ENCODE data around the gene ZFTA.
"Not testable (repeated sequence)": the region's sequence is repeated elsewhere in the genome, so short reads cannot be mapped to it uniquely, and the experiment has no call there.

ZFTA gene

DNA sequence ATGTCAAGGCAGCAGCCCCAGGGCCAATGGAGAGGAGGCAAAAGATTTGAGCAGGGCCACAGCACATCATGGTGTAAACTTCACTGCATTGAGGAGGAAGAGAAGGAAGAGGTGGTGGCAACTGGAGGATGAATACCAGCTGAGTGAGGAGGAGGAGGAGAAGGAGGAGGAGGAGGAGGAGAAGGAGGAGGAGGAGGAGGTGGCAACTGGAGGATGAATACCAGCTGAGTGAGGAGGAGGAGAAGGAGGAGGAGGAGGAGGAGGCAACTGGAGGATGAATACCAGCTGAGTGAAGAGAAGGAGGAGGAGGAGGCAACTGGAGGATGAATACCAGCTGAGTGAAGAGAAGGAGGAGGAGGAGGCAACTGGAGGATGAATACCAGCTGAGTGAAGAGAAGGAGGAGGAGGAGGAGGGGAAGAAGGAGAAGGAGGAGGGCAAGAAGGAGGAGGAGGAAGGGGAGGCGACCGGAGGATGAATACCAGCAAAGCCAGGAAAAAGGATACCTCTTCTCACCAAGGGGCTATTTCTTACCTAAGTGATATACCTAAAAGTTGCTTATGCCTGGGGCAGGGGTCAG is 3.3 kb upstream of the ZFTA start:
- not testable (repeated sequence) for DNase-seq

DNA sequence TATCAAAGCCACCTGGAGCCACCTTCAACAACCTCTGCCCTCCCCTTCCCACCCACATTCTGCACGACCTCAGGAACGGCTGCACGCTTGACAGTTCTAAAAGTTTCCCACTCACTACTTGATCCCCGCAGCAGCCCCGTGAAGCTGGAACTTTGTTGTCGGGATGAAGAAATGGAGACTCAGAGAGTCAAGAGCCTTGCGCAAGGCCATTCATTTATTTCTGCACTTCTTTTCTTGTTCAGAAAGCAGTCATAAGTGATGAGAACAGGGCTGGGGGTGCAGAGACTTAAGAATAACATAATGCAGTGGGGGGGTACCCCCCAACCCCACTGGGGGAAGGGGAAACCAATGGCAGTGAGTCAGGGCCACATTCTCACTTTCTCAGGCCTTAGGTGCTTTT is 2.2 kb upstream of the ZFTA start:
- no peak for DNase-seq

DNA sequence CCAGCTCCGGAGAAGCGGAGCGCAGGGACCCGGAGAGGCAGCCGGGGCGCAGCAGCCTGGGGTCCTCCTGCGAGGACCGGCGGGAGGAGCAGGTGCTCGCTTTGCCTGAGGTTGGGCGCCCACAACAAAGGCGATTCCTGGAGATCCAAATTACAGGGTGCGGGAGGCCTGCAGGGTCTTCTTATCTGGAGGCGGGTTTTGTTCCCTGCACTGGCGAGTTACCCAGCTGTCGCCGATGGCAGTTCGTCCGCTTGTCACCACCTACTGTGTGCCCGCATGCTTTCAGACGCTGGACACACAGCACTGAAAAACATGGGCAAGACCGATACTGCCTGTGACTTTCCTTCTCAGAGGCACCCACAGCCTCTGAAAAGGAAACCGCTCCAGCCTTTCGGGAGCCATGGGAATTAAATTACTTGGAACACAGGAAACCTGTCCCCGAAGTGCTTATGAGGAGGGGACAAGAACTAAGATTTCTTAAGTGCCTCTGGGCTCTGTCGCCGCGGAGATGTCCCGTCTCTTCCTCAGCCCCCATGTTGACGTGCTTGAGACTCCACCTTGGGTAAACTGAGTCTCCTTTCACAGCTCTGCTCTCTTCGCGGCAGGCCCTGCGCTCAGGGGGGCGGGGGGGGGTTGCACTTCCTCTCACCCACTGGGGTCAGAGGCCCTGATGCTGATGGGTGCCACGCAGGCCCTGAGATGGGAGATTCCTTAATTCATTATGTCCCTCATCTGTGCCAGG is 1.3 kb upstream of the ZFTA start:
- DNase-seq = peak; percentile 31

DNA sequence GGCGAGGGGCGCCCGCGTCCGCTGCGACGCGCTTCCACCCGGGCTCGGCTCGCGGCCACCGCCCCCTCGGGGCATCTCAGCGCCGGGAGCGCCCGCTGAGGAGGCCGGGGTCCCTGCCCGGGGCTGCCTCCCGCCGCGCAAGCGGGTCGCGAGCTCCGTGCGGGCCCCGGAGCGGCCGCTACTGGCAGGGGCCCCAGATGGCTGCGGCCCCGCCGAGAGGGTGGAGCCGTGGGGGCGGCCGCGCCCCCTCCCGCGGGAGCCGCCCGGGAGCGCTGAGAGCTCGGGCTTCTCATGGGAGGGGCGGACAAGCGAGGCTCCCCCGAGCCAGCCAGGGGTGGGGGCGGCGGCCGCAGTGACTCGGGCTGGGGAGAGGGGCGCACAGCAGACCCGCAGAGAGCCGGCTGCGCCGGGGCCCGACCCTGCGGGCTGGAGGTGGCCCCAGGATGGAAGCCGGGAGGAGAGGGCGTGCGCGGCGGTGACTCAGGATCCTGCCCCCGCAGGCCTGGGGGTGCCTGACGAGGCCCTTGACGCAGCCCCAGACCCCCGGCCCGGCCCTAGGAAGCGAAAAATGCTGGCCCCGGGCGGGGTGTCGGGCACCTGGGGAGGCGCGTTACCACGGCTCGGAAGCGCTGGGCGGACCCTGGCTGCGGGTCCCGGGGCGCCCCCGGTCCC is 603 bp upstream of the ZFTA start:
- peak; percentile 47 for DNase-seq

DNA sequence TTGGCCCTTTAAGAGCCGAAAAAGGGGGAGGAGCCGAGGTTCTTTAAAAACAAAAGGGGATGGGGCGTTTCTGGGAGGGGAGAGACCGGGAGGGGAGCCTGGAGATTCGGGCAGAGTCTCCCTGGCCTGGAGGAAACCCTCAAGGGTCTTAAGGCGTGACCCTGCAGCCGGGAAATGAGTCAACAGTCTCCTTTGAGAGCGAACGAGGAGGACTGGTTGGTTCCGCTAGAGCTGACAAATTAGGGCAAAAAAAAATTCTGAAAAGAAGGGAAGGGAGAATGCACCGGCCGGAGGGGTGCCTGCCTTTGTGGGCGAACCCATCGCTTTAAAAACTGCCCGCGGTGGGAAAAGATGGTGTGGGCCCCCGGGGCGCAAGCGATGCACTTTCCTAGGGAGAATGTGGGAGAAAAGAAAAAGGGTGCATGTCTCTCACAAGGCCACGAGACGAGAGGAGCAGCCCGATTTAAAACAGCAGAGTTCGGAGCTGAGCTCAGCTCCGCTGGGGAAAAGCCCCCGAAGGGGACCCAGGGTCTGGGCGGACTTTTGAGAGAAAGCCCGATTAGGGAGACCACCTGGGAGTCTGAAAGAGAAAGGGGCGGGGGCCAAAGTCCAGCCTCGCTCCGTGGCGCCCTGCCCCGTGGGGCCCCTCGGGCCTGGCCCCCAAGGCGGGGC is 874 bp downstream of the ZFTA start:
- peak; percentile 80 for DNase-seq

DNA sequence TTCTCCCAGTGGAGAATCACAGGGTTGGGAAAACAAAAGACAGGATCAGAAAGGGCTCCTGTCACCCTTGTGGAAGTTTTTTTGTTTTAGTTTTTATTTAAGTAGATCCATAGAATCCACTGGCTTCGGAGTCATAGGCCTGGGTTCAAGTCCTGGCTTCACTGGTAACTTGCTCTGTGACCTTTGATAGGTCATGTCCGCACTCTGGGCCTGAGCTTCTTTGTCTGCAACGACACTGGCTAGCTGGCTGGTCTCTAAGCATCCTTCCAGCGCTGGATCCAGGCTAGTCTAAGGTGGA is 1.4 kb downstream of the ZFTA start:
- no peak for DNase-seq

DNA sequence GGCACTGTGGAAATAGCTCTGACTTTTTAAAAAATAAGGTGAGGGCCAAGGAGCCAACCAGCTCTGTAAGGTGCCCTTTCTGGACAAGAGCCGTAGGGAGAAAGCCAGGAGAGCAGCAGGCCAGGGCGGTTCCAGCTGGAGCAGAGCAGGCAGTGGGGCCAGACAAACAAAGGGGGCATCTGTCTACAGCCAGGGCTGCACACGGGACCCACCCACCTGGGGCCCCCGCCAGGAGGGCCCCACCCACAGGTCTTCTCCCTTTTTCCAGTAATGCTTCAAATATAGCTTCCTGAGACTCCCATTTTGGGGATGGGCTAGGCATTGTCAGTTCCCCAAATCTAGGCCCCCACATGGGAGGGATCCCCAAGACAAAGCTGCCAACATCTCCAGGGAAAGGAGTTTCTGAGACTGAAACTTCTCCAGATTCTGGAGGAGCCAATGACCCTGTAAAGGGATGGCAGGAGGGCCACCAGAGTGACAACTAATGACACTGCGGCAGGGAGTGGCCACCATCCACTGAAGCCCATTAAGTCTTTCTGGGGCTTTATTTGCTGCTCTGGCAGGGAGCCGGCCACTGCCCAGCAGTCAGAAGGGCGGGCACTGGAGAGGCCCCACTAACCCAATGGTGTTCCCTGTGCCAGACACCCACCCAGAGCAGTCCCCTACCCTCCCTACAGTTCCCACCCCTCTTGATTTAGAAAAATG is 1.9 kb downstream of the ZFTA start:
- no peak for DNase-seq

DNA sequence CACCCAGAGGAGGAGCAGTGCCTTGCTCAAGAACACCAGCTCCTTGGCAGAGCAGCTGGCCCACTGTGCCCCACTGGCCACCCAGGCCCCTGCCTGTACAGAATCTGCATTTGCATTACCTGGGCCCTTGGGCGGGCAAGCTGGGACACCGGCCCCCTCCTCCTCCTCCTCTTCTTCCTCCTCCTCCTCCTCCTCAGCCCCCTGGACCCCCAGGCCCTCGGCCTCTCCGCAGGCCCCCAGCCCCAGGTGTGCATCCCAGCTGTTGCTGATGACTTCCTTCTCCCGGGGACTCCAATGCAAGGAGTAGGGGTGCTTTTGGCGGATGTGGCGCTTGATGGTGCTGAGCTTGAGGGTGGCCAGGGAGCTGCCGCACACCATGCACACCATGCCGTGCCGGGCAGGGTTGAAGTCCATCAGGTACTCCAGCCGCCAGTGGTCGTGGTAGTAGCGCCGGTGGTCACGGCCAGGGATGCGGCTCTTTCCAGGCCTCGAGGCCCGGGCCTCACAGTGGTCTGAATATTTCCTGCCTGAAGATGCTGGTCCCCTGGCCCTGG is 2.8 kb downstream of the ZFTA start:
- DNase-seq = no peak

DNA sequence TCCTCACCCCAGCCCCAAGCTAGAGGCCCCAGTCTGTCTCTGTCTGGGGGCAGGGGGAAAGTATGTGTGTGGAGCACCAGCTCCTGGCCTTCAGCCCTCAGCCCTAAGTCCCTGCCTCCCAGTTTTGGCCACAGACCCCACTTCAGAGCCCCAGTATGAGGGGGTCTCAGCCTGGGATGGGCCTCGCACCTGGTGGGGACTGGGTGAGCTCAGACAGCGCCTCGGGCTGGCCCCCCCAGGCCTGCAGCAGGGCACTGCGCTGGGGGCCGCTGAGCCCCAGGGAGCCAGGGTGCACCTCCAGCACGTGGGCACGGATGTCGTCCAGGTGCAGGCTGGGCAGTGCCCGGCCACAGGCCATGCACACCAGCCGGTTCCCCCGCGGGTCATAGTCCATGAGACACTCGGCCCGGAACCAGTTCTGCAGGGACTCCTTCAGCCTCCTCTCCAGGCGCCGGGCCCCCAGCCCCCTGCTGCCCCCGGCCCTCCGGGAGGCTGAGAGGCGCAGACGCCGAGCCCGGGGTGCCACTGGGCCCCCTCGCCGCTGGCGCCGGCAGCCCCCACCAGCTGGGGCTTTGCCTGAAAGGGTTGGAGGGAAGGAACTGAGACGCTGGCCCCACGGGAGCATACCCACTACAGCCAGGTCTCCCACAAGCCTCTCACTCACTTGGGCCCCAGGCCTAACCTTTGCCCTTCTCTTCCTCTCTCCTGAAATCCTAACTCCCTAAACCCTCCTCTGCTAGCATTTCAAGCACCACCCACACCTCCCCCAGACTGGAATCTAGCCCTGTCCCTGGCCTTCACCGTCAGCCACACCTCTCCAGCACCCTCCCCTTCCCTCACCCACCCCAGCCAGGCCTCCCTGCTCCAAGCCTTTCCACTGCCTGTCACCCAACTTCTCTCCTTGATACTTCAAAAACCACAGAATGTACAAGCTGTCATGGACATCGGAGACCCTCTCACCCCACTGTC is 3.6 kb downstream of the ZFTA start:
- DNase-seq = no peak

DNA sequence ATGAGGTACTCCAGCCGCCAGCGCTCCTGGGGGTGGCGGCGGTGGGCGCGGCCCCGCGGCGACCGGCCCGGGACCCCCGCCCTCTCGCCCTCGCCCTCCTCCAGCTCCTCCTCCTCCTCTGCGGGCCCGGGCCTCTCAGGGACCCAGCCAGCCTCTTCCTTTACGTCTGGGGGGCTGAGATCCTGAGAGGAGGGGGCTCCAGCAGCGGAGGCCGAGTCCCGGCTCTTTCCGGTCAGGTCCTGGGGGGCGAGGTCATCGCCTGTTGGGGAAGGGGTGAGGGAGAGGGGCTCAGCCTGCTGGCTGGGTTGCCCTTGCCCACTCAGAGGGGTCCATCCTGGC is 4.3 kb downstream of the ZFTA start:
- no peak for DNase-seq

DNA sequence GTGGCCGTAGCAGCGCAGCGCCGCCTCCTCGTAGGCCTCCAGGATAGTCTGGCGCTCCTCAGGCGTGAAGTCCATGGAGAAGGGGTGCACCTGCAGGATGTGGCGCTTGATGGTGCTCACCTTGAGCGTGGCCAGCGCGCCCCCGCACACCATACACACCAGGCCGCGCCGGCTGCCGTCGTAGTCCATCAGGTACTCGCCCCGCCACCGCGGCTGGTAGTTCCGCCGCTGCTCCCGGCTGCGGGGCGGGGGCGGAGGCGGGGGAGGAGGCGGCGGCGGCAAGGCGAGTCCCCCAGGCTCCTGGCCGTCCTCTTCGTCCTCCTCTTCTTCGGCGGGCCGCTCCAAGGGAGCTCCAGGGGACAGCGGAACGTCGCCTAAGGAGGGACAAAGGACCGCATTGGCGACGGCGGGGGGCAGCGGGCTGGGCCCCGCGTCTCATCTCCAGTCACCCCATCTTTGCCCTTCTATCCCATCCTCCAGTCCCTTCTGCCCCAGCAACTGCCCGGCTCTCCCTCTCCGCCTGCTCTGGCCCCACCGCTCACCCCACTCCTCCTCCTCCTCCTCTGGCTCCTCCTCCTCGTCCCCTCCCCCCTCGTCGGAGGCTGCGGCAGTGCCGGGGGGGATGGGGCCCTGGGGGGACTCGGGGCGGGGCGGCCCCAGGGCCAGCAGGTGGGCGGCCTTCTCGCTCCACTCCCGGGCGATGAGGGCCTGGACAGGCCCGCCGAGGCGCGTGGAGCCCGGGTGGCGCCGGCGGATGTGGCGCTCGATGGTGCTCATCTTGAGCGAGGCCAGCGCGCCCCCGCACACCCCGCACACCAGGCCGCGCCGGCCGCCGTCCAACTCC is 4.9 kb downstream of the ZFTA start:
- no peak for DNase-seq

DNA sequence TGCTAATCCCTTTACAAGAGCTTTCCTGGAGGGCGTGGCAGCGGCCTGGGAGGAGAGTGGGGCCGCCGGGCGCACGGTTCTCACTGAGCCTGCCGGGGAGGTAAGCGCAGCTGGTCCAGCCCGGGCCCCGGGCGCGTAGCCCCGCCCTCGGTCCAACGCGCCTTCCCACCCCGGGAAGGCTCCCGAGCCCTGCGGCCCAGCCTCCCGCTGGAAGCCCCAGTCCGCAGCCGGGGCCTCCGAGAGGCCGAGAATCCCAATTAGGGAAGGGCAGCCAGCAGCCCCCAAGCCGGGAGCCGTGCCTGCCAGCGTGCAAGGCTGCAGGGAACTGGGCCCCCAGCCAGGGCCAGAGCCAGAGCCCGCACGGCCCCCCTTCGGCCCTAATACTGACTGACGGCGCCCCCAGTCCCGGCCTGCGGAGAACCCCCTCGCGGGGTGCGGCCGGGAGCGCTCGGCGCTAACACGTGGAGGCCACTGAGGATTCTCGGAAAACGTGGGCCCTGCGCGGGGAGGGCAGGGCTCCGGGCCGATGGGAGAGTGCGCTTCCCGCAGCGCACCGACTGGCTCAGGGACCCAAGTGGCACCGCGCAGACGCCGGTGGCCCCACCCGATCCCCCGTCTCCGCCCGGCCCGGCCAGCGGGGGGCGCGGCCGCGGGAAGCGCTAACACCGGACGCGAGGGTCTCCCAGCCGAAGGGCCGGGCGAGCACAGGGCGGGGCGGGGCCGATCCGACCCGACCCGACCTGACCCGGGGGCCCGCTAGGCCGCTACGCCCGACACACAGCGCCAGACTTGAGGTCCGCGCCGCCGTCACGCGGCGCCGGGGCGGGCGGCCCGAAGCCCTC is 5.7 kb downstream of the ZFTA start:
- DNase-seq = no peak

DNA sequence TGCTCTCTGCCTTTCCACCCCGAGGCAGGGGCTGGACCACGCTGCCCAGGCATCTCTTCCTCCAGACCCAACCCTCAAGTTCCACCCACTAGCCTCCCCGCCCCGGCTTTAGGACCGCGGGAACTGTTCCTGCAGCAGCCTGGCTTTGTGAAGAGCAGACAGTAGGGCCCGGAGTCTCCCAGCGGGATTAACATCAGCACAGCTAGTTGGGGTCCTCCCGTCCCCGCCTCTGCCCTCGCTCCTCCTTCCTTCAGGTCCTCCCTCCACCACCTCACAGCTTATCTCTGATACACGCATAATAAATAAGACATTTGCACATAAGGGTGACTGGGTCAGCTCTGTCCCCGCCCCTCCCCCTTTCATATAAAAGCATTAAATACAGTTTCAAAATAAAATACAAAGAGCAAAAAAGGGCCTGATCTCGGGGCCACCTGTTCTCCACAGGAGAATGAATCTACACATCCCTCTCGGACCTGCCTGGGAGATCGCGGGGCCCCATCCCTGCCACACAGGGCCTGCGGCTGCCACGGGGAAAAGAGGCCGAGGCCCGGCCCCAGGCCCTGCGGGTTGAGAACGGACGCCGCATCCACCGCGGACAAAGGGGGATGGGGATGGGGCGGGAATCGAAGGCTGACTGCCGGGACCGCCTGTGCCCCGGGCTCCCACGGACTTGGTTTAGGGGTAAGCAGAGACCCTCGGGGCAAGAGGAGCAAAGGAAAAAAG is 6.5 kb downstream of the ZFTA start:
- DNase-seq = no peak

DNA sequence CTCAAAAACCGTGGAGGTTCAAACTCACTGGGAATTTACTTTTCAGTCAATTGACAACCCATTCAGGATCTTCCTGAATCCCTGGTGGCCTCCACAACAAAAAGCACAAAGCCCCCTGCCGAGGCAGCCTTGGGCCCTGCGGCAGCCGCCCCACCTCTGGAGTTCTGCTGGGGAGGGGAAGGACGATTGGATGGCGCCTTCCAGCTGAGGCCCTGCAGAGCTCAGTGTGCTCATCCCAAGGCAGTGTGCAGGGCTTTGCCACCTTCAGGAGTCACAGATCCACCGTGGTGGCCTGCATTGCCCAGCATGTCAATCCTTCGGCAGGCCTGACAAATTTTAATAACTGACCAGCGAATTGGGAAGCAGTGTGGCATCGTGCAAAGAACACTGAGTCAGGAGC is 7.4 kb downstream of the ZFTA start:
- DNase-seq = no peak

DNA sequence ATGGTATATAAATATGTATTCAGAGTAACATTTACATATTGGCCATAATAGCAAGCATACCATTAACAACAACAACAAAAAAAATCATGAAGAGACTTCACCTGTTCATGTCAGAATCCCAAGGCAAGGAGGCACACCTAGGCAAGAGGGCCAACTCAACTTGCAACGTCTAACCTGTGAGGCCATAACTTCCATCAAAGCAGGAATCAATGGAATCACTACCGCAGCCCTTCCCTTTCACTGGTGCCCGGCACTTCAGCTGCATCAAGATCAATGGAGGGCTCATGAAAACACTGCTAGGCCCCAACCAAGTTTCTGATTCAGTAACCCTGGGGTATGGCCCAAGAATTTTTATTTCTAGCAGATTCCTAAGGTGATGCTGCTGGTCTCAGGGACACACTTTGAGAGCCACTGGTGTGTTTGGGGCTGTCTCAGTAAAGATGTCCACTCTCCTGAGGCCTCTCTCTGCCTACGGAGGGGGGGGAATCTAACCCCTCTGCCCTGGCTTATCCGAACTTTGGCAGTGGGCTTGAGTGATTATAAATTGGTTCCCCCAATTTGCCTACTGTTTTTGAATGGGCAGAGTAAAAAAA is 8.0 kb downstream of the ZFTA start:
- DNase-seq = no peak

DNA sequence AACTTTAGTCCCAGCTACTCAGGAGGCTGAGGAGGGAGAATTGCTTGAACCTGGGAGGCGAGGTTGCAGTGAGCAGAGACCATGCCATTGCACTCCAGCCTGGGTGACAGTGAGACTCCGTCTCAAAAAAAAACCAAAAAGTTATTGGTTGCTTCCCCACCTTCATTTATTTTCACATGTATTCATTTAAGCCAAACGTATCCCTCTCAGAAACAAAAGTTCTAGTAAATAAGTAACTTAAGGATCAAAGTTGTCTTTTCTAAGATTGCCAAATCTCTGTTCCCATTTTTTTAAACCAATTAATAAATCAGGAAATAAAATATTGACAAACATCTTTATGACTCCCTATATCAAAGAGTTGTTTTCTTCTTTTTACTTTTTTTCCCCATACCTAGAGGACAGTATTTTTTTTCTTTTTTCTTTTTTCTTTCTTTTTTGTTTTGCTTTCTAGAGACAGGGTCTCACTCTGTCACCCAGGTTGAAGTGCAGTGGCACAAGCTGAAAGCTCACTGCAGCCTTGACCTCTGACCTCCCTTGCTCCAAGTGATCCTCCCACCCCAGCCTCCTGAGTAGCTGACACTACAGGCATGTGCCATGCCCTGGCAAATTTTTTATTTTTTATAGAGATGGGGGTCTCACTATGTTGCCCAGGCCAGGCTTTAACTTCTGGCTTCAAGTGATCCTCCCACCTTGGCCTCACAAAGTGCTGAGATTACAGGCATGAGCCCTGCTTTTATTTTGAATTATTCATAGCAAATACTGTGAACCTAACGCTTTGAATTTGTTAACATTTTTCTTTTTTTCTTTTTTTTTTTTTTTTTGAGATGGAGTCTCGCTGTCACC is 11.4 kb downstream of the ZFTA start:
- no peak for DNase-seq

DNA sequence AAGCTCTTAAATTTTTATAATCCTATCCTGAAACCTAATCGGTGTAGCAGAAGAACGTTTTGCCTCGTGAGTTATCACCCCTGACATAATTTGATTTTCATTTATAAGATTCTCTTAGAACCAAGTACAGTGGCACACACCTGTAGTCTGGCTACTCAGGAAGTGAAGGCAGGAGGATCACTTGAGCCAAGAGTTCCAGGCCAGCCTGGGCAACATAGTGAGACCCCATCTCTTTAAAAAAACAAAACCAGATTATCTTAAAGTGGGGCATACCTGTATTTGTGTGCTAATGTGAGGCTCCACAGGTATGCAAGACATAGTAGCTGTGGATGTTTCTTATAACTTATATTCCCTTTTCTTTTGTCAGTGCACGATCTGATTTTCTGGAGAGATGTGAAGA is 19.0 kb downstream of the ZFTA start:
- DNase-seq = no peak

DNA sequence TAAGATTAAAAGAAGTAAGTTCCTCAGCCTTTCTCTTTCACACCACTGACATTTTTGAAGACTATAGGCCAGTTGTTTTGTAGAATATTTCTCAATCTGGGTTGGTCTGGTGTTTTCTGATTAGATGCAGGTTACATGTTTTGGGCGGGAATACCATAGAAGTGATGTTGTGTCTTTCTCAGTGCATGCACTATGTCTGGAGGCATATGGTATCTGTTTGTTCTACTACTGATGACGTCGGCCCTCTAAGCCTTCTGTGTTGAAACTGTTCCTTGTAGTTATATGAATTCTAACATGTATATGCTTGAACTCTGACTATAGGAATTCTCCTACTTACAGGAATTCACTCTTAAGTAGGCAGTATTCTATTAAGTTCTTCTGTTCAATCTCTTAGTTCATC is 21.6 kb downstream of the ZFTA start:
- peak; percentile 39 for DNase-seq
